GM06990 (cell line): Measurements from ENCODE around the gene APCDD1L.

Experiments
- DNase-seq: peaks from one replicate; pipeline ENCODE4 v3.0.0-alpha.2; 2011; ENCODE audit not compliant: insufficient read length; ENCODE audit errors: extremely low read depth
- H3K27me3 ChIP-seq: replicated peaks from 2 replicates; pipeline ENCODE4 v1.6.0; 2011; ENCODE audit warnings: low read length; ENCODE audit not compliant: control insufficient read depth, insufficient read depth
- H3K36me3 ChIP-seq: 2 replicates; pipeline ENCODE4 v1.5.1; 2011; ENCODE audit warnings: low read length; ENCODE audit not compliant: control insufficient read depth, insufficient read depth
- H3K4me3 ChIP-seq: replicated peaks from 2 replicates; pipeline ENCODE4 v1.5.1; 2011; ENCODE audit warnings: low read depth, mild to moderate bottlenecking, control low read depth, low read length
- TF ChIP-seq, protein P1 (sequence below): IDR thresholded peaks from 2 replicates; pipeline ENCODE4 v1.5.1; 2011; ENCODE audit warnings: low read length, control low read depth, mild to moderate bottlenecking, inconsistent platforms; ENCODE audit not compliant: insufficient read depth, poor library complexity, severe bottlenecking

APCDD1L gene

DNA sequence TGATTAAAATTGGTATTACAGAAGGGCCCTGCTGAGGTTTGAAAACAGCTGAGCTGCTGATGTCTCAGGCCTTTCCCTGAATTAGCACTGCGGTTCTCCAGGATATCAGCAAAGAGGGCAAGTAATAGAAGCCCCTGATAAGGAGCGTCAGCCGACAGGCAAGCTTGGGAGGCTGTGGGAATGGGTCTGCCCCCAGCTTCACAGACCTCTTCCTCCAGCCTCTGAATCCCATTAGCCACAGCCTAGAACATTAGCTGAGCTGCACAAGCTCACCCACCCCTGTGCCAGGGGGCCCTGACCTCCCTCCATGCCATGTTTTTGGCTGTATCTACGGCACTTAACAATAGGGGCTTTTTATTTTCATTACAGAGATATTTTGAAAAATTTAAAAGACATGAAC is 66.2 kb downstream of the APCDD1L start:
- no peaks in the 10 kb centered on the region for H3K27me3 ChIP-seq
- H3K4me3 ChIP-seq: no peak overlapping the region
- TF ChIP-seq, protein P1, sequence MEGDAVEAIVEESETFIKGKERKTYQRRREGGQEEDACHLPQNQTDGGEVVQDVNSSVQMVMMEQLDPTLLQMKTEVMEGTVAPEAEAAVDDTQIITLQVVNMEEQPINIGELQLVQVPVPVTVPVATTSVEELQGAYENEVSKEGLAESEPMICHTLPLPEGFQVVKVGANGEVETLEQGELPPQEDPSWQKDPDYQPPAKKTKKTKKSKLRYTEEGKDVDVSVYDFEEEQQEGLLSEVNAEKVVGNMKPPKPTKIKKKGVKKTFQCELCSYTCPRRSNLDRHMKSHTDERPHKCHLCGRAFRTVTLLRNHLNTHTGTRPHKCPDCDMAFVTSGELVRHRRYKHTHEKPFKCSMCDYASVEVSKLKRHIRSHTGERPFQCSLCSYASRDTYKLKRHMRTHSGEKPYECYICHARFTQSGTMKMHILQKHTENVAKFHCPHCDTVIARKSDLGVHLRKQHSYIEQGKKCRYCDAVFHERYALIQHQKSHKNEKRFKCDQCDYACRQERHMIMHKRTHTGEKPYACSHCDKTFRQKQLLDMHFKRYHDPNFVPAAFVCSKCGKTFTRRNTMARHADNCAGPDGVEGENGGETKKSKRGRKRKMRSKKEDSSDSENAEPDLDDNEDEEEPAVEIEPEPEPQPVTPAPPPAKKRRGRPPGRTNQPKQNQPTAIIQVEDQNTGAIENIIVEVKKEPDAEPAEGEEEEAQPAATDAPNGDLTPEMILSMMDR: no peak
- no peak for DNase-seq
- H3K36me3 ChIP-seq: peaks cover 6% of the 10 kb centered on the region

DNA sequence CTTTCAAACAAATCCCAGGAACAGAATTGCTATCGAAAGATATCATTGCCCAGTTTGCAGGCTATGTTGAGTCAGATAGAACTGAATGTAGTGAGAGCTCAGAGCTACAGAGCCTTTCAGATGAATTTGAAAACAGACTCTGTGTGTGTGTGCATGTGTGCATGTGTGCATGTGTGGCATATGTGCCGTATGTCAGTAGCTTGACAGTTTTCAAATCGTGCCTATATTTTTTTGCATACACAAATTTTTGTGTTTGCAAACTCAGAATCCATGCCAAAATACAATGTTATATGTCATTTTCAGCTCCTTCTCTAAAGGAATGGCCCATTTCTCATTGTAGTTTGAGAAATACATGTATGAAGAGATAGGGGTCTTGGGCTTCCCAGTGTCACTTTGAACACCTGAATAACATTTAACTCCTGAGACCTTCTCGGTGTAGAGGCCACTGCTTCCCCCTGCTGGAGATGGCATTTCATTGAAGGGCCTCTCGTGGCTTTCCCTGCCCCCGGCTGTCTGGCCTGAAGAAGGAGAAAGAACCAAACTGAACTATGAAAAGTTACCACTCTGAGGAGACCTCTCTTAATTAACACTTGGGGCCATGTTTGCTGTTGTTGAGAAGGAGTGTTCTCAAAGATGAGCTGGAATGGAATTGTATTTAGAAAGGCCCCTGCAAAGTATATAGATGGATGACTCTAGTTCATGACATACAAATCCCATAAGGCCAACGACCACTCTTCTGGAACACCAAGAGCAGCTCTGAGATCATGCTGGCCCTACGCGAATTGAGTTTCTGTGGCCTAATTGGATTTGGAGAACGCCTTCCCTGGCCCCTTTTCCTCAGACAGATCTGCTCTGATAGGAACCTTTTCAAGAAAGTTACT is 67.4 kb downstream of the APCDD1L start:
- TF ChIP-seq, protein P1: peak; percentile 78
- H3K27me3 ChIP-seq: no peaks in the 10 kb centered on the region
- H3K36me3 ChIP-seq: peaks cover 10% of the 10 kb centered on the region
- no peak for DNase-seq
- H3K4me3 ChIP-seq: no peak overlapping the region

DNA sequence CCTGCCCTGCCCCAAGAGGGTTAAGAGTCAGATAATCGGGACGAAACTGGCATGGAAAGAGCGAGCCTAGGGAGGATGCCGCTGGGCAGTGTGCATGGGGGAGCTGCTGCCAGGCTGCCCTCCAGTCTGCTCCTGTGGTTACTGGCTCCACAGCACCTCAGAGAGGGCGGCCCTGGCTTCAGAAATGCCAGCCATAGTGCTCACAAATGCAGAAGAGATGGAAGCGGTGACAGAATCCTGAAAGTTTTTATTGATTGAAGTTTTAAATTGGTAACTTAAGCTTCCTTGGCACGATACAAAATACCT is 68.3 kb downstream of the APCDD1L start:
- H3K4me3 ChIP-seq: no peak overlapping the region
- peaks cover 10% of the 10 kb centered on the region for H3K36me3 ChIP-seq
- TF ChIP-seq, protein P1: no peak
- H3K27me3 ChIP-seq: no peaks in the 10 kb centered on the region
- DNase-seq: no peak

DNA sequence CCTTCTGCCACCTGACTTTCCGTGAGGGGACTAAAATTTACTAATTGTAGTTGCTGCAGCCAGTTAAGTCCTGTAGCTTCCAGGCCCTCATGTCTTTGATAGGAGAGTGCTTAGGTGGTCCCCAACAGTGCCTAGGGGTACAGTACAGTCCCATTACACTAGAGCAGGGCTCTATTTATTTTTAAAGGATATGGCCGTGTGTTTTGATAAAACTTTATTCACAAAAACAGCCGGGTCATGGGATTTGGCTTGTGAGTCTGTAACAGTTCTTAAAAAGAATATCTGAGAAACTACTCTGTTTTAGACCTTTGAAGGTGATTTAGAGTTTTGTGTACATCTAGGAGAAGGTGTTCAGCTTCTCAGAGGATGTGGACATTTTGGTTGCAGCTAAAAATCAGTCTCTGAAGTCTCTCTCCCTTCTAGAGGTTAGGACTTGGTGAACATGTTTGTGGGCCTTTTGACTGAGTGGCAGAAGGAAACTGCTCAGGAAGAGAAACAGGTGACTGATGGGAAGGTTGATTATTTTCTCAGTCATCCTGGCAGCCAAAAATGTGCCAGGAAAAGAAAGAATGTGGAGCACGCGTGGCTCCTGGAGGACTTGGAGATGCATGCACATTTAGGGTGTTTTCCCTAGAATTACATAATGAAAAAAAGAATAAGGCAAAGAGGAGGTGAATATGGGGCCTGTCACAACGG is 68.8 kb downstream of the APCDD1L start:
- Histone ChIP-seq H3K4me3 (no peak overlapping the region), H3K27me3 (no peaks in the 10 kb centered on the region), H3K36me3 (peaks cover 10% of the 10 kb centered on the region)
- TF ChIP-seq, protein P1: no peak
- DNase-seq: no peak

DNA sequence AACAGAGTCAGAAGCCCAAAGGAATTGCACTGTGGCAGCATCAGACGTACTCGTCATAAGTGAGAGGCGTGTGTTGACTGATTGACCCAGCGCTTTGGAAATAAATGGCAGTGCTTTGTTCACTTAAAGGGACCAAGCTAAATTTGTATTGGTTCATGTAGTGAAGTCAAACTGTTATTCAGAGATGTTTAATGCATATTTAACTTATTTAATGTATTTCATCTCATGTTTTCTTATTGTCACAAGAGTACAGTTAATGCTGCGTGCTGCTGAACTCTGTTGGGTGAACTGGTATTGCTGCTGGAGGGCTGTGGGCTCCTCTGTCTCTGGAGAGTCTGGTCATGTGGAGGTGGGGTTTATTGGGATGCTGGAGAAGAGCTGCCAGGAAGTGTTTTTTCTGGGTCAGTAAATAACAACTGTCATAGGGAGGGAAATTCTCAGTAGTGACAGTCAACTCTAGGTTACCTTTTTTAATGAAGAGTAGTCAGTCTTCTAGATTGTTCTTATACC is 70.4 kb downstream of the APCDD1L start:
- Histone ChIP-seq H3K4me3 (no peak overlapping the region), H3K36me3 (peaks cover 12% of the 10 kb centered on the region), H3K27me3 (no peaks in the 10 kb centered on the region)
- TF ChIP-seq, protein P1: no peak
- no peak for DNase-seq
